MM.1S (cell line): ENCODE measurements around the gene SCAI.

Source experiments
- CTCF ChIP-seq: fragments of 300-600 bp; sonication (generic); IDR thresholded peaks from 2 replicates; pipeline ENCODE4 v1.5.1; 2016; ENCODE audit warnings: antibody characterized with exemption, low read length, mixed read lengths
- EZH2 ChIP-seq: fragments of 300-600 bp; sonication (generic); optimal IDR thresholded peaks from 2 replicates; pipeline ENCODE3; 2017; ENCODE audit warnings: low read depth, mild to moderate bottlenecking, antibody characterized with exemption, low read length, mixed read lengths
- EZH2phosphoT487 ChIP-seq: fragments of 300-600 bp; sonication (generic); IDR thresholded peaks from 2 replicates; pipeline ENCODE4 v1.6.1; 2018; ENCODE audit warnings: antibody characterized with exemption, low read length

- TF ChIP-seq CTCF (no peak), EZH2phosphoT487 (no peak), EZH2 (no peak)
Measured at GRCh38 chr9:124947727-124948391, 195.5 kb downstream of the SCAI start.
